HG03196 (cell line): ENCODE measurements around the gene XYLT1.

Source experiments
- ATAC-seq: cut with Tn5 transposase; IDR thresholded peaks from one replicate; pipeline ENCODE4 v1.9.1; 2021; ENCODE audit not compliant: unreplicated experiment

Gene XYLT1

GRCh38 chr16:17235147-17235815 is 235.5 kb downstream of the XYLT1 start:
- ATAC-seq: no peak

DNA sequence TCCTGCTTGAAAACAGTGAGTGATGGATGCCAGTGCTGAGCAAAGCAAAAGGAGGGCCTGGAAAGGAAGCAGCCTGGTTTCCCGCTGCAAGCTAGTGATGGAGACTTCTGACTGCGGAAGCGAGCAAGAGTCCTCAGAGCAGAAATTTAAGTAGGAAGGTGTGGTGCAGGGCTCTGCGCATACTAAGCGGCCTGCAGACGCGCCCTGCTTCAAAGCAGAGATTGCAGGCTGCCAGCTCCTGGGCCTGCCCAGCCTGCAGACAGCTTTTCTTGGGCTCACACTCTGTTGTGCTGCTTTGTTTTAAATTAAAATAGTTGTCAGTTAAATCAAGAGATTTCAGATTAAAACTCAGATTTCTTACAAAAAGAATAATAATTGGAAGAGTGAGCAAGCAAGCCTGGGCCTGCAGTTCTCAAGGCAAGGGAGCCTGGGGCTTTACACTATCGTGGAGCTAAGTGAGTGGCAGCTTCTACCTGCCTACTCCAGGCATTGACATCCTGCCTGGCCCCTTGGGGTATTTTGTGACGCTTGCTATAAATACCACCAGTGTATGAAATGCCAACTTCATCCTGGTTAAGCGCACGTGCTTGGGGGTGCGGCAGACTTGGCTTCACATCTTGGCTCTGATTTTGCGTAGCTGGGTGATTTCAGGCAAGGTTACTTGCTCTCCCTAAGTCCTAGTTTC is 237.3 kb downstream of the XYLT1 start:
- no peak for ATAC-seq

DNA sequence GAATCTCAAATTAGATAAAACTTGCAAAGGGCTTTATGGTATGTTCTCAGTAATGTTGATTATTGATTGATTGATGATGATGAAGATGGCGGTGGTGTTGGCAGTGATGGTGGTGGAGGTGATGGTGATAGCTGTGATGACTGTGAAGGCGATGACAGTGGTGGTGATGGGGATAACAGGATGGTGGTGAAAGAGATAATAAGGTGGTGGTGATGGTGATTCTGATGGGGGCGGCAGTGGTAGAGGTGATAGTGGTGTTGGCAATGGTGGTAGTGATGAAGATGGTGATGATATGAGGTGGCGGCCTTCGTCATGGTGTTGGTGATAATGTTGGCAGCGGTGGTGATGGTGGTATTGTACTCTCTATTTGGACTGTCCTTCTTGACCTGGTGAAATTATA is 238.3 kb downstream of the XYLT1 start:
- no peak for ATAC-seq

- ATAC-seq: no peak
Measured at GRCh38 chr16:17231972-17232371, 238.8 kb downstream of the XYLT1 start.

DNA sequence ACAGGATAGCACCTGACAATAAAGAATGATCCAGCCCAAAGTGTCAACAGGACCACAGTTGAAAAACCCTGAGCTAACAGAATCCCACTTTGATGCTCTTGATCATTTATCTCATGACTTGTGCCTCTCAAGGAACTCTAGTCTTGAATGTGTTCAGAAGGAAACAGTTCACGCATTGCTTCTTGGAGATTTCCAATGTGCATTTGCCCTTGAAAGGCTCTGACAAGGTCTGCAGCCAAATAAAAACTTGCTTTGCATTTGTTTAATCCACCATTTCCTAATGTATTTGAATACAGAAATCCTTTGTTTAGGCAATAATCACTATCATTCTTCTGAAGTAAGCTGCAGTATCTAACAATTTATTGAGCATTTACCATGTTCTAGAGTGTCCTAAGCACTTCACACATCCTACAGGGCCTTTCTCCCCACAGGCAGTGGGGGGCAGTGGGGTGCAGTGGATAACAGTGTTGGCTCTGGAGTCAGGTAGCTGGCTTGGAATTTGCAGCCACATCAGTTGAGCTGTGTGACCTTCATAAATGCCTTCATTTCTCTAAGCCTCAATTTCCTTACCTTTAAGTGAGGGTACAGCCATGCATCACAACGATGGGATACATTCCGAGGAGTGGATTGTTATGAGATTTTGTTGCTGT is 239.7 kb downstream of the XYLT1 start:
- ATAC-seq: no peak

DNA sequence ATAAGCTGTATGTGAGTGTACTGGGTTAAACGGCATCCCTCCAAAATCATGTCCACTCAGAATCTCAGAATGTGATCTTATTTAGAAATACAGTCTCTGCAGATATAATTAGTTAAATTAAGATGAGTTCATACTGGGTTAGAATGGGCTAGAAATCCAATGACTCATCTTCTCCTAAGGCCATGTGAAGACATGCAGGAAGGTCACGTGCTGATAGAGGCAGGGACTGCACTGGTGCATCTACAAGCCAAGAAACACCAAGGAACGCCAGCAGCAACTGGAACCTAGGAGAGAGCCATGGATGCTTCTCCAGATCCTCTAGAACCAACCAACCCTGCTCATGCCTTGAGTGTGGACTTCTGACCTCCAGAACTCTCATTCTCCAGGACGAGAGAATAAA is 241.0 kb downstream of the XYLT1 start:
- ATAC-seq: no peak

DNA sequence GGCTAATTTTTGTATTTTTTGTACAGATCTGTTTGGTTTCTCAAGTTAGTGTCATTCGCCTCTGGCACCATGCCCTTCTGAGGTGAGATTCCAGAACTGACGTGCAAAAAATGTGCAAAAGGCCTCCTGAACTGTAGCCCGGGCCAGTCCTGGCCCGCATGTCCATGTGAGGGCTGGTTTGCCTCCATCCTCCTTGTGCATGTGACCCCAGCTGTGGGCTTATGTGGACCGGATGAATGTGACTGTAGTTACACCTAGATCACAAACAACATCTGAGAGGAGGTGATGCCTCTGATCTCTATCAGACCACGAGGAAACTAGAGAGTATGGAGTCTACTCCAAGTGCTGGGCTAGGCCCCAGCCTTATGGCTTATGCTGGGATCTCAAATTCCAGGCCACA is 241.6 kb downstream of the XYLT1 start:
- ATAC-seq: no peak

- no peak for ATAC-seq
Measured at GRCh38 chr16:17228708-17229055, 242.1 kb downstream of the XYLT1 start.

DNA sequence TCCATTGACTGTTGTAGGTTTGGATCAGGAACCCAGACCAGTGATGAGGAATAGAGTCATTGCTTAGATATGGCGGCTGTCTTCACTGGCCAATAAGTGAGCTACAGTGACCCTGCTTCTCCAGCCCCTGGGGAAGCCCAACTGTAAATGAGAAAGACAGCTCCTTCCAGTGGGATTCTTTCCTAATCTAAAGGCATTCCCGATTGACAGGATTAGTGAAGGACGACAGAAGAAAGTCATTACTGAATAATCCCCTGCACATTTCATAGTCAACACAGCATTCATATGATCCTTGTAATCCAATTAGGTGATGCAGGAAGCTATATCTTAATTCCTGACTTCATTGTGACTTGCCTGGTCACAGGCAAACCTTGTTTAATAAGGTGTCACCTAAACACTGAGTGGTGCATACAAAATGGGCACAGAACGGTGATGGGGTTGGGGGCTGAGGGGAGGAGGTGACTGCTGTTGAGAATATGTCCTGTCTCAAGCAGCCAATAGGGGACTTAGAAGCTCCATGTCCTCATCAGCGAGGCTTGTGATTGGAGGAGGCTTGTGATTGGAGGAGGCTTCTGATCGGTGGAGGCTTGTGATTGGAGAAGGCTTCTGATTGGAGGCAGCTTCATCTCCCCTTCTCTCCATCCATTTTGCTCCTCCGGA is 242.6 kb downstream of the XYLT1 start:
- no peak for ATAC-seq

DNA sequence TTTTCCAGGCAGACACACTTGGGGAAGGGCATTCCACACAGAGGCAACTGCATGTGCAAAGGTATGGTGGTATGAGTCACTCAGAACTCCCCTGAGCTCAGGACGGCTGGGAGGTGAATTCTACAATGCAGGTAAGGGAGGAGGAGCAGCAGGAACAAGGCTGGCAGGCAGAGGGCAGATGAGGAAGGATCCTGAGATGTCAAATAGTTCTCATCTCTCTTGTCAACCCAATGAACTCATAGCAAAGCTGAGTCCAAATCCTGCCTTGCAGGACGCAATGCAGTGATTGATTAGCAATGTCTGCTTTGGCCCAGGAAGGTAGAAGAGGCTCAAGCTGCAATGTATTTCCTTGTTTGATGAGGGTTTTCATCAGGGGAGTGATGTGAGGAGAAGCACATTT is 243.5 kb downstream of the XYLT1 start:
- no peak for ATAC-seq

DNA sequence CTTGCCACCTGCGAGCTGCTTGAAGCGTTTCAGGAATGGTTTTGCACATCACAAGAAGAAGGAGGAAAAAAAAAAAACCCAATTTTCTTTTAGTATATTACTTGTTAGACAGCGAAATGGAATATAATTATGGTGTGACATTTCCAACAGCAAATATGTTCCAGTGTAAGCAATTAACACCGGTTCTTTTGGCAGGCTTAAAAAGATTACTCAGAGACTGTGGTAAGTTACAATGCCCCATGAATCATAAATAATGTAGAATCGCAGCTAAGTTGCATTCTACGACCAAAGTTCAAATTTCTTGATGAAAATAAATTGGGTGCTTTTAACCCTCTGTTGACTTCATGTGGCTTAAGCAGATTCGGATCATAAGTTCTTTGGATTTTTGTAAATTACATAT is 245.2 kb downstream of the XYLT1 start:
- ATAC-seq: no peak

GRCh38 chr16:17224879-17225281 is 245.9 kb downstream of the XYLT1 start:
- no peak for ATAC-seq

GRCh38 chr16:17224350-17224749 is 246.4 kb downstream of the XYLT1 start:
- ATAC-seq: no peak

DNA sequence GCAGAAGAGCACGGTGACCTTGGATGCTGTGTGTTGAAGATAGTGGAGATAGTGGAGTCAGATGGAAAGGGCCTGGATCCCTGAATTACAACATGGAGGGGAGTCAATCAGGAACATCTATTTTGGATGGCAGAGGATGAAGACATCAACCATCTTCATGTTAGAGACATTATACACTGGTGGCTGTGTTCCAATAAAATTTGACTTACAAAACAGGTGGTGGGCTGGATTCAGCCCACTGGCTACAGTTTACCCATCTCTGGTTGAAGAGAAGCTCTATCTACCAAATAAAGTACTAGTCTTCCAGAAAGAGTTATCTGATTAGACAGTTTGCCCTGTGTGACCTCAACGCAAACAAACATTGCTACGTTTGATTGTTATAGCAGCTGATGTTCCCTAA is 247.2 kb downstream of the XYLT1 start:
- no peak for ATAC-seq

DNA sequence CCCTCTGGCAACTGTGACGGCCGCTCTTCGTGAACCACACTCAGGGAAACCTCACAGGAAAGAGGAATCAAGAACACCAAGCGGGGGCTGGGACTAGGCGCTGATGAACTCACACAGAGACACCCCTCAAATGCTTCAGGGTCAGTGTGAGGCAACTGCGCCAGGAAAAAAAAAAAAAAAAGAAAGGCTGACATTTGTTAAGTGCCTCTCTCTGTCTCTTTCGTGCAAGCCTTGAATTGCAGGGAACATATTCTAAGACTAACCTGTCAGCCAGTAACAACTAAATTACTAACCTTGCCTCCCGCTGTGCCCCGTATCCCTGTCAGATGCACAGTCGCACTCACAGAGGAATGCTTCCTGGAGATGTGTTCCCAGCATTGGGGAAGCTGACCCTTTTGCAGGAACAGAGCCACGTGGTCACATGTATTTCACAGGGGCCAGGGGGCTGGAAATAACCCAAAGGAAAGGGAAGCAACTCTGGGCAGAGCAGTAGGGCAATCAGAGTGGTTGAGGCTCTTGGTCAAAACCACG is 247.8 kb downstream of the XYLT1 start:
- ATAC-seq: no peak

DNA sequence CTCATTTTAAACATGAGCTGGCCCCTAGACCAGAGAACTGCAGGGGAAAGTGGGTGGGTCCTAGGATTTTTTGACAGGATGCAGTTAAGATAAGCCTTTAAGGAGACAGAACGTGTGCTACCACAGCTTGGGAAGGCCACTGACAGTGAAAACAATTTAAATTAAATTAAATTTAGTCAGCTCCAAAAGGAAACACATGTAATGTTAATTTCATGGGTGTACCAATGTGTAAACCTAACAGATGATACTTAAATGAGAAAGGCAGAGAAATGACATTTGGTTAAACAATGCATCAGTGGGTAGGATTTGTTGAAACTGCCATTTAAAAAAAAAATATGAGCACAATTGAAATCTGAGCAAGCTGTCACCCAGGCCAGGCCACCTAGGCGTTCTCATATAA is 250.8 kb downstream of the XYLT1 start:
- ATAC-seq: no peak

- ATAC-seq: no peak
Measured at GRCh38 chr16:17215936-17216335, 254.8 kb downstream of the XYLT1 start.

DNA sequence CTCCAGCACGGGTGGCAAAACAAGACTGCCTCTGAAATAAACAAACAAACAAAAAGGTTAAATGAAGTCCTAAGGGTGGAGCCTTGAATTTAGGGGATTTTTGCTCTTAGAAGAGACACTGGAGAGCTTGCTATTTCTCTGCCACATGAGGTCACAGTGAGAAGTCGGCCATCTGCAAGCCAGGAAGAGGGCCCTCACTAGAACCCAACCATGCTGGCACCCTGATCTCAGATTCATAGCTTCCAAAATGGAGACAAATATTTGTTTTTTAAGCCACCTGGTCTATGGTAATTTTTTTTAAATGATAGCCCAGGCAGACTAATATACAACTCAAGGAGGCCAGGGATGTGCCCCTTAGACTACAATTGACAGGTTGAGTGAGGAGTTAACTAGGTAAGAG is 255.5 kb downstream of the XYLT1 start:
- ATAC-seq: no peak

GRCh38 chr16:17213974-17214373 is 256.8 kb downstream of the XYLT1 start:
- no peak for ATAC-seq

DNA sequence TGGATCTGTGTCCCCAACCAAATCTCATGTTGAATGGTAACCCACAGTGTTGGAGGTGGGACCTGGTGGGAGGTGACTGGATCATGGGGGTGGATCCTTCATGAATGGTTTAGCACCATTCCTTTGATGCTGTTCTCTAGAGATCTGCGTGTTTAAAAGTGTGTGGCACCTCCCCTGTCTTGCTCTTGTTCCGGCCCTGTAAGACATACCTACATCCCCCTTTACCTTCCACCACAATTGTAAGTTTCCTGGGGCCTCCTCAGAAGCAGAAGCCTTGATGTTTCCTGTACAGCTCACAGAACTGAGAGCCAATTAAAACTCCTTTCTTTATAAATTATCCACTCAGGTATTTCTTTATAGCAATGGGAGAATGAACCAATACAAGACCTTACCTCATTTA is 257.7 kb downstream of the XYLT1 start:
- ATAC-seq: no peak

DNA sequence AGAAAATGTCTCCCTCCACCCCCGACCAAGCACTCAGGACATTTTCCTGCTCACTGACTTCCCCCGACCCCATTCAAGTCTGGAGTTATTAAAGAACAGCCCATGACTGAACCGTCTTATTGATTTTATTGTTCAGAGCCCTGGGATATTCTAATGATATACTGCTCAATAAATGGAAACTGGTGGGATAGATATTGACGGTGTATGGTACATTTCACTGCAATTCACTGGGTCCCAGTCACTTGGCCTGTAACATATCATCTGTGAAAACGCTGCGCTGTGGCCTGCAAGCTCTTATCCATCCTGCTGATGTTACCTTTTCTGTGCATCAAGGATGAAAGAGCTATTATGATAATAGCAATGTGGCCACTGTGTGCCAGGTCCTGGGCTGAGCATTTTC is 258.2 kb downstream of the XYLT1 start:
- ATAC-seq: no peak

DNA sequence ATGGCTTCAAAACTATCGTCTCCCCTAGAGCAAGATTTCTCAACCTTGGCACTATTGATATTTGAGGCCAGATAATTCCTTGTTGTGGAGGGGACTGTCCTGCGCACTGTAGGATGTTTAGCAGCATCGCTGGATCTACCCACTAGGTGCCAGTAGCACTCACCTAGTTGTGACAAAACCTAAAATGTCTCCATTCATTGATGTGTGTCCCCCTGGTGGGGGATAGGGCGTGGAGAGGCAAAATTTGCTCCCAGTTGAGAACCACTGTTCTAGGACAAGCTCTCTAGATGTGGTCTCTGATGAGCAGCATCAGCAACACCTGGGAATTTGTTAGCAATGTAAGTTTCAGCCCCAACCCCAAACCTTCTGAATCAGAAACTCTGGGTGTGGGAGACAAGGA is 259.0 kb downstream of the XYLT1 start:
- no peak for ATAC-seq
